Fibroblast of lung (primary cell): Measurements from ENCODE around the gene NRP1. TPM values are rescaled to one million over a fixed set of nuclear protein-coding genes. Genes with fewer than 3 reads are reported as not detected.

Source experiments
- DNase-seq, 2 donors: peaks; one replicate each; pipeline versions ENCODE4 v3.0.0 to v3.0.0-alpha.2; 2010; ENCODE audit warnings: low read depth in 2 of 2
- H2AFZ ChIP-seq: 2 replicates; pipeline ENCODE4 v1.5.1; 2012; ENCODE audit warnings: low read length, control low read depth, inconsistent platforms
- H3K27ac ChIP-seq: 2 replicates; pipeline ENCODE4 v1.5.1; 2011; ENCODE audit warnings: low read length, control low read depth; ENCODE audit not compliant: insufficient read depth
- H3K27me3 ChIP-seq: 2 replicates; pipeline ENCODE4 v1.5.1; 2011; ENCODE audit warnings: mild to moderate bottlenecking, low read length; ENCODE audit not compliant: control insufficient read depth, insufficient read depth
- H3K36me3 ChIP-seq: 2 replicates; pipeline ENCODE4 v1.5.1; 2011; ENCODE audit warnings: low read length; ENCODE audit not compliant: control insufficient read depth, insufficient read depth
- H3K4me1 ChIP-seq: 2 replicates; pipeline ENCODE4 v1.5.1; 2011; ENCODE audit warnings: low read length; ENCODE audit not compliant: control insufficient read depth, insufficient read depth; ENCODE audit errors: extremely low read depth
- H3K4me2 ChIP-seq: 2 replicates; pipeline ENCODE4 v1.5.1; 2011; ENCODE audit warnings: low read length, control low read depth; ENCODE audit not compliant: insufficient read depth; ENCODE audit errors: extremely low read depth
- H3K4me3 ChIP-seq, 4 experiments: fragments of 200-600 bp in 1 of 4; sonication (generic) in 1 of 4; replicated peaks in 1 of 4; 2 replicates each; pipeline ENCODE4 v1.5.1; 2011 to 2016; ENCODE audit warnings: low read length in 4 of 4, low read depth in 3 of 4, mild to moderate bottlenecking in 3 of 4, control low read depth in 2 of 4, inconsistent platforms in 1 of 4, mixed read lengths in 1 of 4; ENCODE audit not compliant: insufficient read depth in 1 of 4; ENCODE audit errors: control extremely low read depth in 1 of 4
- H3K79me2 ChIP-seq: 2 replicates; pipeline ENCODE4 v1.5.1; 2012; ENCODE audit warnings: mild to moderate bottlenecking, low read length, inconsistent platforms; ENCODE audit not compliant: control insufficient read depth, insufficient read depth
- H3K9ac ChIP-seq: 2 replicates; pipeline ENCODE4 v1.5.1; 2011; ENCODE audit warnings: mild to moderate bottlenecking, low read length, control low read depth; ENCODE audit not compliant: insufficient read depth
- H3K9me3 ChIP-seq: 2 replicates; pipeline ENCODE4 v1.5.1; 2012; ENCODE audit warnings: low read depth, low read length; ENCODE audit not compliant: control insufficient read depth, insufficient read depth
- H4K20me1 ChIP-seq: 2 replicates; pipeline ENCODE4 v1.5.1; 2011; ENCODE audit warnings: low read length; ENCODE audit not compliant: control insufficient read depth, insufficient read depth; ENCODE audit errors: extremely low read depth
- CTCF ChIP-seq, 2 donors: IDR thresholded peaks in 1 of 2; conservative IDR thresholded peaks in 1 of 2; 1 replicate in 1 of 2; 2 replicates in 1 of 2; pipeline ENCODE4 v1.5.1; 2011 to 2012; ENCODE audit warnings: low read length in 2 of 2, control low read depth in 1 of 2, inconsistent platforms in 1 of 2, low read depth in 1 of 2, mild to moderate bottlenecking in 1 of 2
- EZH2 ChIP-seq: IDR thresholded peaks from 2 replicates; pipeline ENCODE4 v1.5.1; 2012; ENCODE audit warnings: low read length, control low read depth, mild to moderate bottlenecking; ENCODE audit errors: missing control alignments
- polyA plus RNA-seq, 2 donors: library from polyadenylated mRNA; depleted of rRNA in 1 of 2; stranded (reverse) in 1 of 2; unstranded in 1 of 2; fragments of >200 nt; gene quantifications; 2 replicates each; pipeline ENCODE4 v1.2.1, GENCODE V29; 2011 to 2012; ENCODE audit warnings: missing spikeins in 1 of 2
- total RNA-seq: library from RNA; depleted of rRNA; stranded (reverse); fragments of >200 nt; gene quantifications from 2 replicates; pipeline ENCODE4 v1.2.1, GENCODE V29; 2014

The NRP1 gene
- total and polyA plus RNA-seq, 2 donors (not counting 1 experiment from before 2014, with no cell fraction given): 187 to 373 TPM

- no peak for TF ChIP-seq EZH2
- TF ChIP-seq CTCF (conservative IDR thresholded peaks at IDR 0.05 in 1 of 2, IDR thresholded peaks at IDR 0.05 in 1 of 2; ENCODE audit: low read depth in 1 of 2, low read length in 2 of 2): no peak
- peak; percentile 45 to 87 for DNase-seq
- H3K9me3 ChIP-seq: no peaks in the 10 kb centered on the region
- H3K4me3 ChIP-seq: peak overlapping the region; percentile 77 to 96 (median 78)
- no peaks in the 10 kb centered on the region for H4K20me1 ChIP-seq
- peak overlapping the region; percentile 89 for H3K27ac ChIP-seq
- no peaks in the 10 kb centered on the region for H3K27me3 ChIP-seq
- H3K36me3 ChIP-seq: peaks cover 14% of the 10 kb centered on the region
- peaks cover 1% of the 10 kb centered on the region for H3K4me1 ChIP-seq
- H3K4me2 ChIP-seq: peak overlapping the region; percentile 79
- H3K9ac ChIP-seq: peak overlapping the region; percentile 90
- peaks cover 87% of the 10 kb centered on the region for H3K79me2 ChIP-seq
- no peak overlapping the region for H2AFZ ChIP-seq
Measured at GRCh38 chr10:33332183-33333065, 2.0 kb downstream of the NRP1 start.

- Histone ChIP-seq H4K20me1 (no peaks in the 10 kb centered on the region), H3K27me3 (no peaks in the 10 kb centered on the region), H3K79me2 (peaks cover 96% of the 10 kb centered on the region), H3K4me2 (peak overlapping the region; percentile 79), H3K36me3 (peaks cover 14% of the 10 kb centered on the region), H3K4me3 (peak overlapping the region; percentile 77 to 96 (median 78)), H3K27ac (peak overlapping the region; percentile 89), H3K9me3 (no peaks in the 10 kb centered on the region), H3K4me1 (peaks cover 2% of the 10 kb centered on the region), H3K9ac (peak overlapping the region; percentile 10), H2AFZ (no peak overlapping the region)
- DNase-seq: no peak
- TF ChIP-seq EZH2: no peak
- no peak for TF ChIP-seq CTCF (conservative IDR thresholded peaks at IDR 0.05 in 1 of 2, IDR thresholded peaks at IDR 0.05 in 1 of 2; ENCODE audit: low read depth in 1 of 2, low read length in 2 of 2)
Measured at GRCh38 chr10:33331379-33331694, 3.1 kb downstream of the NRP1 start.

- peaks cover 2% of the 10 kb centered on the region for H3K4me1 ChIP-seq
- peaks cover 14% of the 10 kb centered on the region for H3K36me3 ChIP-seq
Measured at GRCh38 chr10:33330543-33331378, 3.7 kb downstream of the NRP1 start.

More at GRCh38 chr10:33330543-33331378, 3.7 kb downstream of the NRP1 start:
- Histone ChIP-seq H4K20me1 (no peaks in the 10 kb centered on the region), H3K9ac (peak overlapping the region; percentile 17), H3K27ac (peak overlapping the region; percentile 89), H2AFZ (no peak overlapping the region), H3K4me2 (peak overlapping the region; percentile 85), H3K9me3 (no peaks in the 10 kb centered on the region), H3K79me2 (peaks cover 96% of the 10 kb centered on the region), H3K4me3 (peak overlapping the region; percentile 77 to 96 (median 78)), H3K27me3 (no peaks in the 10 kb centered on the region)
- TF ChIP-seq CTCF (conservative IDR thresholded peaks at IDR 0.05 in 1 of 2, IDR thresholded peaks at IDR 0.05 in 1 of 2; ENCODE audit: low read depth in 1 of 2, low read length in 2 of 2) (peak; percentile 94), EZH2 (no peak)
- peak; percentile 86 to 92 for DNase-seq
